ENCODE measurements around the gene INPP5K. TPM values are rescaled to one million over a fixed set of nuclear protein-coding genes. Genes with fewer than 3 reads are reported as not detected.
"Not testable (repeated sequence)": the region's sequence is repeated elsewhere in the genome, so short reads cannot be mapped to it uniquely, and the experiment has no call there.

INPP5K gene
- total RNA-seq, 1 experiment from 2014 or later = 16.4 TPM

- no peak for DNase-seq (ENCODE audit: low spot score)
- in situ Hi-C loops (cut with HindIII; ENCODE audit: low sequenced_read_pairs) = loop anchor here (5.0 kb wide), 1 partner anchor 46 kb away; no protein-coding TSS in a partner anchor
These were observed 36.5 kb upstream of the INPP5K start for GRCh38 chr17:1552932-1553331.

DNA sequence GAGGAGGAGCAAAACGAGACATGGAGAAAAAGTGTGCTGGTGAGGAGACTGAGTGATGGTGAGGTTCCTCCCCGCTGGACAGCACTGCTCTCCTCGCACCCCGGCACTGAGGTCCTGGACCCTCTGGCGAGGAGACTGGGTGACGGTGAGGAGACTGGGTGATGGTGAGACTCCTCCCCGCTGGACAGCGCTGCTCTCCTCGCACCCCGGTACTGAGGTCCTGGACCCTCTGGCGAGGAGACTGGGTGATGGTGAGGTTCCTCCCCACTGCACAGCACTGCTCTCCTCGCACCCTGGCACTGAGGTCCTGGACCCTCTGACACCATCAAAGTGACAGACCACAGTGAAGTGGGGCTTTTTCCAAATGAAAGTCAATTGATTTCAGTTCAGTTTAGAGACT, 35.3 kb upstream of the INPP5K start:
- no peak for DNase-seq (ENCODE audit: low spot score)
- in situ Hi-C loops (cut with HindIII; ENCODE audit: low sequenced_read_pairs) = loop anchor here (5.0 kb wide), 1 partner anchor 44 kb away; no protein-coding TSS in a partner anchor

DNA sequence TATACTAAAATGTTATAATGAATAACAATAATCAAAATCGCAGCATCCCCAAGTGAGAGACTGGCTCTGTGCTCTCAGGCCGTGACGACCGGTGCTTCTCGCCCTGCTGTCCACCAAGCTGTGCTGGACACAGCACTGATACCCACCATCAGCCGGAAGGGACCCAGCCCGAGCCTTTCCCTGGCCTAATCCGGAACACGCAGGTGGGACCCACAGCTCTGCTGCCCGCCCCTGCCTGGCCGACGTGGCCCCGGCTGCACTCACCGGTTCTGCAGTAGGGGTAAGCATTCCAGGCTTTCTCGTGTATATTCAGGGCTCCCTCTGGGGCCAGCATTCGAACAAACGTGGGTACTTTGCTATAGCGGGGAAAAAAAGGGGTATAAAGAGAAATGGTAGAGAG, 31.6 kb upstream of the INPP5K start:
- in situ Hi-C loops (cut with HindIII; ENCODE audit: low sequenced_read_pairs) = no loop called here
- no peak for DNase-seq (ENCODE audit: low spot score)

DNA sequence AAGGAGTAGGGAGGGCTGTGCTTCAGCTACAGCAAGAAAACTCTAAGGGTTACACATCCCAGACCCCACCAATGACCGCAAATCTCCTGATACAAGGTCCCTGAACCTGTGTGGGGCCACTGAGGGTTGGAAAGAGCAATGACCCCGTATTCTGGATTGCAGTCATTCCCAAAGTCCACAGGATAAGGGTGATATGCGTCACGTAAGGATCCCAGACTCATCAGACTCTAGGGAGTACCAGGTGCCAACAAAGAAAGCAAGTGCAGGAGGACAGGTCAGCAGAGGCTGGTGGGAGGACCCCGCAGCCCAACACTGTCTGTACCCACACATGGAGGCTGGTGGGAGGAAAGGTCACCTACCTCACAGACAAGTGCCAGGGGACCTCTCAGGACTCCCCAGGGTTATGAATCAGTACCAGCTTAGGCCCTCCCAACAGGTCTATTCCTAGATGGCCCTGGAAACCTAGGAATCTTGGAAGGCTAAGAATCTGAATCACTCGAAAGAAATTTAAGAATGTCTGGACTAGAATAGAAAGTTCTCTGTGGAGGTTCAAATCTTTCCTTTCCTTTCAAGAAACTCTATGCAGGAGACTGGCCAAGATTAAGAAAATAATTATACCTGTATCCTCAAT, 30.0 kb upstream of the INPP5K start:
- in situ Hi-C loops (cut with HindIII; ENCODE audit: low sequenced_read_pairs) = no loop called here
- no peak for DNase-seq (ENCODE audit: low spot score)

- in situ Hi-C loops (cut with HindIII; ENCODE audit: low sequenced_read_pairs) = no loop called here
These were observed 29.2 kb upstream of the INPP5K start for GRCh38 chr17:1545618-1546017.

GRCh38 chr17:1542316-1542715, 25.9 kb upstream of the INPP5K start:
- DNase-seq (ENCODE audit: low spot score) = no peak
- in situ Hi-C loops (cut with HindIII; ENCODE audit: low sequenced_read_pairs) = no loop called here

More at GRCh38 chr17:1545618-1546017, 29.2 kb upstream of the INPP5K start:
- no peak for DNase-seq (ENCODE audit: low spot score)

DNA sequence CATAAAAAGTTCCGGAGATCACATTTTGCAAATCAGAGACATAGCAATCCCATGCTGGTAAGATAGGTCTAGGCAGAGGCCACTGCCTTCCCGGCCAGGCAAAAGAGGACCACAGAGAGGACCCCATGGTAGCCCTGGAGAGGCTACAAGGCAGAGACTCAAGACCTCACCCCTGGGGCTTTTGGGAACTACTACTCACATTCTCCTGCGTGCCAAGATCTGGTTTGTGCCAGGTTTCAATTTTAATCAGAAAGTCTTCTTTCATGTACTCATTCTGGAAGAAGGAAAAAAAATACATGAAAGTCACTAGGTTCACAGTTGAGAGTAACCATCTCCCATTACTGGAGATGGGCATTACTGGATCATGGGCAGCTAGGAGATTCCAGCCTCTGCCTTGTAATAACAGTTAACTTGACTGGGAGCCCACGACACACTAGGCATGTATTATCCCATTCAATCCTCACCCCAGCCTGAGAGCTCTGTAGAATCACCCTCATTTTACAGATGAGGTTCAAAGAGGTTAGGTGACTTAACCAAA, 25.0 kb upstream of the INPP5K start:
- in situ Hi-C loops (cut with HindIII; ENCODE audit: low sequenced_read_pairs) = no loop called here
- DNase-seq (ENCODE audit: low spot score) = no peak

DNA sequence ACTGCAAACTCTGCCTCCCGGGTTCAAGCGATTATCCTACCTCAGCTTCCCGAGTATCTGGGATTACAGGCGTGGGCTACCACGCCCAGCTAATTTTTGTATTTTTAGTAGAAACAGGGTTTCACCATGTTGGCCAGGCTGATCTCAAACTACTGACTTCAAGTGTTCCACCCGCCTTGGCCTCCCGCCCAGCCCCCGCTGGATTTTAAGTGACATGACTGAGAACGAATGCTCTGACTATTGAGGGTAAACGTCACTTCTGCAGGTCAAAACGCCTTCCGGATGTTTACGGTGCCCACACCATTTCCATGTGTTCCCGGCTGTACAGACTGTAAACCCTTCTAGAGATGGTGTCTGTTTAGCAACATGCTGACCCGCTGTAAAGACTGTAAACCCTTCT, 23.4 kb upstream of the INPP5K start:
- in situ Hi-C loops (cut with HindIII; ENCODE audit: low sequenced_read_pairs) = no loop called here
- DNase-seq (ENCODE audit: low spot score) = no peak

- in situ Hi-C loops (cut with HindIII; ENCODE audit: low sequenced_read_pairs) = no loop called here
These were observed 19.3 kb upstream of the INPP5K start for GRCh38 chr17:1535737-1536136.

DNA sequence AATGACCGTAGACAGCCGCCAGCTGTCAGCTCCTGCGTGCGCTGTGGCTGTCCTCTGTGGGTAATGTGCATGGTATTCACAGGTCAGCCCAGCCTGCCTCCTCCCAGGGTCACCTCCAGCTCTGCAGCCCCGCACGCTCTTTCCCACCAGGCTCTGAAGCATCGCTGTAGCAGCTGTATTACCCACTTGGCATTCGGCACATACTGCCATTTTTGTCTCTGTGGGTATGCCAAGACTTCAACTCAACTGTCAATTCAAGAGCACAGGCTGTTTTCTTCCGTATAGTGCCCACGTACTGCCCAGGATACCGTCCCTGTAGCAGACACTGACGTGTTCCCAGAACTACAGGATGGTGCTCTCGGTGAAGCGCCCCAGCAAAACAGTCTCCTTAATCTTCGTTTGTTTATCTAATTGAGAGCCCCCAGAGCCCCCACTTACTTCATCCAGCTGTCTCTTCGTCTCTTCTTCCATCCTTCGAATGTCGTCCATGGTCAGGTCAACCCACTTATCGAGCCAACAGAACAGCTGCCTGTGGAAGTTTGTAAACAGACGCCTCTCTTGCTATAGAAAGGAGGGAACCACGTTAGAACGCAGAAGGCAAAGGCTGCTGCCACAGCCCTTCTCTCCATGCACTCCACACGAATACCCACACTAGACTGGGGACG, 17.4 kb upstream of the INPP5K start:
- in situ Hi-C loops (cut with HindIII; ENCODE audit: low sequenced_read_pairs) = no loop called here
- DNase-seq (ENCODE audit: low spot score) = no peak

More at GRCh38 chr17:1535737-1536136, 19.3 kb upstream of the INPP5K start:
- no peak for DNase-seq (ENCODE audit: low spot score)

DNA sequence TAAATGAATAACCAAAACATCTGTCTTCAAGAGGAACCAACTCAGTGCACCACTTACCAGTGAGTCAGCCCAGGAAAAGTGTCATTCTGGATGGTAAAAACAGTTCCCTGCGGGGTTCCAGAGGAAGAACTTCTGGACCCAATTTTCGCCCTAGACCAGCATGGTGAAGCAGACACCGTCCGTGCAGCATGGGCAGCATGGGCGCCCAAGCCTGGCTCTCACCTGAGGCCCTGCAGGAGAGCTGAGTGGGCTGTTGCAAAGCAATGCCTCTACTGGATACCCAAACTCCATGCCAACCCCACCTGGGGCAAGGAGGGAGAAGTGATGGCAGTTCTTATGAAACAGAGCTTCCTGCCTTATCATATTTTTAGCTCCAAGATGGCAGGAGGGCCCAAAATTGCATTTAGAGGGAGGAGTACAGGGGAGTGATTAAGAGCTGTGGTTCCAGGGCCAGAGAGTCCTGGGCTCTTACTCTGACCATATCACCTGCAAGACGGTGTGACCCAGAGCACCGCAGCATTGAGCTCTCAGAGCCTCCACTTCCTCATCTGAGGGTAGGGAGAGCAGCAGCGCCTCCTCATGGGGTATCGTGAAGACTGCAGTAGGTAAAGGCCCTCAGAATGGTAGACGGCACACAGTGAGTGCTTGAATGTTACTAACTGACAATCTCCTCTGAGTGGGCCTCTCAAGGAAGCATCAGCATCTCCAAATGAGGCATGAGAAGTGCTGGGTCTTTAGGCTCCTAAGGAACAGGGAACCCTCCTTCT, 16.6 kb upstream of the INPP5K start:
- in situ Hi-C loops (cut with HindIII; ENCODE audit: low sequenced_read_pairs) = no loop called here
- peak; percentile 19 for DNase-seq (ENCODE audit: low spot score)

DNA sequence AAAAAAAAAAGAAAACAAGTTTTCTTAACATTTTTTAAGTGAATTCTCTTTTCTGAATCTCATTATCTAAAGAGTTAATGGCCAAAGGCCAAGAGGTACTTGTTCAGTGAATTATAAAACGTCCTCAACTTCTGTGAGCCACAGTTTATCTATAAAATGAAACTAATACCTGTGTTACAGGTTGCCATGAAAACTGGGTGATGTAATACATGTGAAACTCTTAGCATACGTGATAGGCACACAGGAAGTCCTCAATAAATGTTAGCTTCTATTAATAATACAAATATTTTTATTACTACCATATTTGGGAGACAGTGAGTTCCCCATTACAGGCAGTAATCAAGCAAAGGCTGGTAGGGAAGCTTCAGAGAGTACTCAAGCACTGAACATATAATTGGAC, 13.5 kb upstream of the INPP5K start:
- in situ Hi-C loops (cut with HindIII; ENCODE audit: low sequenced_read_pairs) = no loop called here
- DNase-seq (ENCODE audit: low spot score) = no peak

- DNase-seq (ENCODE audit: low spot score); in situ Hi-C loops (cut with HindIII; ENCODE audit: low sequenced_read_pairs): not testable (repeated sequence)
These were observed 10.5 kb upstream of the INPP5K start for GRCh38 chr17:1526876-1527275.

GRCh38 chr17:1522626-1523025, 6.2 kb upstream of the INPP5K start:
- in situ Hi-C loops (cut with HindIII; ENCODE audit: low sequenced_read_pairs) = no loop called here
- no peak for DNase-seq (ENCODE audit: low spot score)

DNA sequence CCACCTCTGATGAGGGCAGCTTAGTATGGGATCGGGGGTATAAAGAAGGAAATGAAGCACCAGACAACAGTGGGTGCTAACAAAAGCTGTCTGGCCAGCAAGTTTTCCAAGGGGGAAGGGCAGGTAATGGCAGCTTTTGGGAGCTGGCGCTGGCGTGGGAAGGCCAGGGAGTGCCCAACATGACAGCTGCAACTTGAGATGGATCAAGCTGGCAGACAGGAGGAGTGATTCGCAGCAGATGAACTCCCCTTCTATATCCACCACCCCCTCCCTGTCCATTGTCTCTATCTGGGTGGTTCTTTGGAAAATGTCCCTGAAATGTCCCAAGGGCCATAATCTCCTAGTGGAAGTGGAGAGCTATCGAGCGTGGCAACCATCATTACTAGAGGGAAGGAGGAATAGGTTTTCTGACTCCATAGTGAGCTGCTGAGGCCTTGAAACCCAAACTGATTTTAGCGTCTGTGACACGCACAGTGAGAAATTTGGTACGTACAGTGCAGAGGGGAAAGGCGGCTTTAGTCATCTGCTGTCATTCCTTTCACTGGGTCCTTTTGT, 4.8 kb upstream of the INPP5K start:
- no peak for DNase-seq (ENCODE audit: low spot score)
- in situ Hi-C loops (cut with HindIII; ENCODE audit: low sequenced_read_pairs) = no loop called here

GRCh38 chr17:1519678-1520077, 3.3 kb upstream of the INPP5K start:
- in situ Hi-C loops (cut with HindIII; ENCODE audit: low sequenced_read_pairs) = no loop called here
- DNase-seq (ENCODE audit: low spot score) = no peak

DNA sequence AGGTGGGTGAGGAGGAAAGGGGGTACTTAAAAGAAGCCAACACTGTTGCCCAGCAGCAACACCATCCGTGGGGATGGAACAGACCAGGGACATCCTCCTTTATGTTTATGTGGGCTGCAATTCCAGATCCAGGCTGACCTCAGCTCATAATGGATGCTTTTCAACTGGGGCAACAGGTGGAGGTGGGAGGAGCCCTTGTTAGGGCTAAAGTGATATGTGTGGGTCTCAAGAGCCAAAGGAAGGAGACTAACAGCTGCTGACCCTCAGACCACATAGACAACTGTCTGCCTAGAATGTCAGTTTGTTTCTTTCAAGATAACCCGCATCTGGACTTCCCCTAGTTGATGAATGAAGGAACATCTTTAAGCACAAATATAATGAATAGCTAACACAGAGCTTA, 2.0 kb upstream of the INPP5K start:
- DNase-seq (ENCODE audit: low spot score) = no peak
- in situ Hi-C loops (cut with HindIII; ENCODE audit: low sequenced_read_pairs) = no loop called here

DNA sequence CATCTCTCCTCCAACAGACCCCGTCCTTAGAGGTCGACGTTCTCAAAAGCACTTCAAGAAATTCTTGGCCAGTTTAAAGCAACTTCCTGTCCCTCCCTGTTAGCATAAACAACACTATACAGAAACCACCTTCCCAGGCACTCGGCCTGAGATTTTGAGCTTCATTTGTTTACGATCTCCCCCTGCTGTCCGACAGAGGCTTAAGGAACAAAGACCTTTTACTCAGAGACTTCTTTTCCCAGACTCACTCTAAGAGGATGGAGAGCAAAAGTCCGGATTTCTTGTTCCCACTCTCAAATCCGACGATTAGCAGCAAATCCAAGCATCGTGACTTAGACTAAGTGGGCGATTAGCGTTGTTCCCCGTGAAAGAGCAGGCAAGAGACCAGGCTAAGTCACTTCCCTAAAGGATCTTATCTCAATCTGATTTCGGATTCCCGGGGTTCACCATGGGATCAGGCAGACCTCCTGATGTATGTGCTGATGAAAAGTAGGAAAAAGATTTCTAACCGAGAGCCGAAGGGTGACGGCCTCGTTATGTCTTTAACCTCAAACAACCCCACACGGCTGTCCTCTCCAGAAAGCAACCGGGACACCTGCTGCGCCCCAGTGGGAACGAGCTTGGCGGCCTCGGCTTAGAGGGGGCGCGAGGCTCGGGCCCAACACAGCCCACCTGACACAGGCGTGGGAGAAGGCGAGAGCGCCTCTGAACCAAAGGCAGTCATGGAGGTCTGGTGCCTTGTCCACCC, 598 bp downstream of the INPP5K start:
- in situ Hi-C loops (cut with HindIII; ENCODE audit: low sequenced_read_pairs) = no loop called here
- peak; percentile 80 for DNase-seq (ENCODE audit: low spot score)

DNA sequence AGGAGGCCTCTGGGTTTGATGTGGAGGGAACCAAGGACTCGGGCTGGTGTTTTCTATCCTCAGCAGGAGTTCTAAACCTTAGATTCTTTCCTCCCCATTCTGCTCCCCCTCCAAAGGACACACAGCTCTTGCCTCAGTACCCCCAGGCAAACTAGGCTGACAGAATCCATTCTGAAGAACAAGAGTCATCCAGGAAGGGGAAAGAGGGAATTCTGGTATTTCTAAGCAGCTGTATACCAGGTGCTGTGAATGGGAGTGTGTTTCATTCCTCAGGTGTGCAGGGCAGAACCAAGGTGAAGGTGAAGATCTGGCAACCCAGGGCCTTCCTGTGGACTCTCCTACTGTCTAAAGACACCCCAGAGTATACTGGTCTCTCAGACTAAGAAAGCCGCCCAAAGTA, 4.1 kb downstream of the INPP5K start:
- DNase-seq (ENCODE audit: low spot score) = no peak
- in situ Hi-C loops (cut with HindIII; ENCODE audit: low sequenced_read_pairs) = no loop called here

Data from G401 (cell line).